Osteoblast (primary cell): ENCODE data around the gene TENM3. TPM values are rescaled to one million over a fixed set of nuclear protein-coding genes. Genes with fewer than 3 reads are reported as not detected.

Experiments used
- DNase-seq: peaks from one replicate; pipeline ENCODE4 v3.0.0; 2011; ENCODE audit warnings: low spot score, mixed read lengths; ENCODE audit not compliant: insufficient read length; ENCODE audit errors: missing footprints
- H2AFZ ChIP-seq: 2 replicates; pipeline ENCODE4 v1.6.0; 2011; ENCODE audit warnings: mild to moderate bottlenecking, low read length
- H3K27ac ChIP-seq: 2 replicates; pipeline ENCODE4 v1.5.1; 2011; ENCODE audit warnings: mild to moderate bottlenecking, low read depth, low read length, moderate library complexity
- H3K27me3 ChIP-seq: 2 replicates; pipeline ENCODE4 v1.6.0; 2012; ENCODE audit warnings: mild to moderate bottlenecking, control low read depth, inconsistent platforms, low read length, moderate library complexity; ENCODE audit not compliant: insufficient read depth
- H3K36me3 ChIP-seq: 2 replicates; pipeline ENCODE4 v1.5.1; 2011; ENCODE audit warnings: mild to moderate bottlenecking, low read length, control low read depth, moderate library complexity; ENCODE audit not compliant: insufficient read depth
- H3K4me1 ChIP-seq: 2 replicates; pipeline ENCODE4 v1.5.1; 2011; ENCODE audit warnings: mild to moderate bottlenecking, low read length, control low read depth, moderate library complexity; ENCODE audit not compliant: insufficient read depth
- H3K4me2 ChIP-seq: 2 replicates; pipeline ENCODE4 v1.6.0; 2011; ENCODE audit warnings: mild to moderate bottlenecking, low read length; ENCODE audit not compliant: insufficient read depth
- H3K4me3 ChIP-seq: fragments of 200-600 bp; sonication (generic); 3 replicates; pipeline ENCODE4 v1.5.1; 2012; ENCODE audit warnings: mild to moderate bottlenecking, low read length, inconsistent platforms; ENCODE audit not compliant: insufficient read depth
- H3K79me2 ChIP-seq: 2 replicates; pipeline ENCODE4 v1.6.0; 2012; ENCODE audit warnings: mild to moderate bottlenecking, low read length, control low read depth, inconsistent platforms; ENCODE audit not compliant: insufficient read depth
- H3K9me3 ChIP-seq: 2 replicates; pipeline ENCODE4 v1.5.1; 2011; ENCODE audit warnings: low read depth, low read length, control low read depth
- H4K20me1 ChIP-seq: 2 replicates; pipeline ENCODE4 v1.6.0; 2012; ENCODE audit warnings: mild to moderate bottlenecking, low read length, control low read depth; ENCODE audit not compliant: insufficient read depth
- CTCF ChIP-seq: IDR thresholded peaks from 2 replicates; pipeline ENCODE4 v1.5.1; 2011; ENCODE audit warnings: mild to moderate bottlenecking, low read depth, low read length, moderate library complexity; ENCODE audit errors: extremely low read depth
- total RNA-seq: library from RNA; depleted of rRNA; stranded (reverse); fragments of >200 nt; gene quantifications from 2 replicates; pipeline ENCODE4 v1.2.3, GENCODE V29; 2012

Gene TENM3
- total RNA-seq, 1 donor: 59.0 TPM

- H4K20me1 ChIP-seq: no peaks in the 10 kb centered on the region
- no peak for TF ChIP-seq CTCF
- no peaks in the 10 kb centered on the region for H3K79me2 ChIP-seq
- H3K4me1 ChIP-seq: peaks cover 25% of the 10 kb centered on the region
- no peak overlapping the region for H3K4me3 ChIP-seq
- H3K27me3 ChIP-seq: no peaks in the 10 kb centered on the region
- H3K27ac ChIP-seq: no peak overlapping the region
- no peak overlapping the region for H3K4me2 ChIP-seq
- peak; percentile 82 for DNase-seq
- no peak overlapping the region for H2AFZ ChIP-seq
- no peaks in the 10 kb centered on the region for H3K9me3 ChIP-seq
- no peaks in the 10 kb centered on the region for H3K36me3 ChIP-seq
Observed at GRCh38 chr4:182242787-182243186, 415 bp upstream of the TENM3 start.

- Histone ChIP-seq H3K36me3 (no peaks in the 10 kb centered on the region), H3K27me3 (no peaks in the 10 kb centered on the region)
Observed at GRCh38 chr4:182245041-182245440, 1.8 kb downstream of the TENM3 start.

GRCh38 chr4:182245541-182246215 is 2.5 kb downstream of the TENM3 start:
- Histone ChIP-seq H3K9me3 (no peaks in the 10 kb centered on the region), H3K4me2 (peak overlapping the region; percentile 60), H3K79me2 (no peaks in the 10 kb centered on the region), H3K27ac (no peak overlapping the region), H2AFZ (peak overlapping the region; percentile 83), H3K27me3 (no peaks in the 10 kb centered on the region), H3K36me3 (no peaks in the 10 kb centered on the region), H3K4me1 (peaks cover 6% of the 10 kb centered on the region), H4K20me1 (no peaks in the 10 kb centered on the region), H3K4me3 (no peak overlapping the region)
- no peak for TF ChIP-seq CTCF
- DNase-seq: peak; percentile 81

More at GRCh38 chr4:182245041-182245440, 1.8 kb downstream of the TENM3 start:
- Histone ChIP-seq H2AFZ (peak overlapping the region; percentile 83), H3K9me3 (no peaks in the 10 kb centered on the region), H3K4me1 (peaks cover 13% of the 10 kb centered on the region), H3K79me2 (no peaks in the 10 kb centered on the region), H3K27ac (no peak overlapping the region), H3K4me3 (no peak overlapping the region), H3K4me2 (peak overlapping the region; percentile 60), H4K20me1 (no peaks in the 10 kb centered on the region)
- no peak for TF ChIP-seq CTCF
- DNase-seq: no peak

- H3K4me2 ChIP-seq: no peak overlapping the region
- H4K20me1 ChIP-seq: no peaks in the 10 kb centered on the region
- no peaks in the 10 kb centered on the region for H3K4me1 ChIP-seq
- H3K9me3 ChIP-seq: no peaks in the 10 kb centered on the region
- no peak overlapping the region for H3K27ac ChIP-seq
- no peak overlapping the region for H2AFZ ChIP-seq
- H3K79me2 ChIP-seq: no peaks in the 10 kb centered on the region
- no peaks in the 10 kb centered on the region for H3K27me3 ChIP-seq
- no peak for TF ChIP-seq CTCF
- H3K36me3 ChIP-seq: no peaks in the 10 kb centered on the region
- DNase-seq: peak; percentile 32
- no peak overlapping the region for H3K4me3 ChIP-seq
Observed at GRCh38 chr4:182246401-182247205, 3.4 kb downstream of the TENM3 start.
